HG02970 (cell line): ENCODE results near the gene SPIRE2.
"Not testable (repeated sequence)": the region's sequence is repeated elsewhere in the genome, so short reads cannot be mapped to it uniquely, and the experiment has no call there.

Experiments used
- ATAC-seq: cut with Tn5 transposase; IDR thresholded peaks from one replicate; pipeline ENCODE4 v1.9.1; 2021; ENCODE audit warnings: mild to moderate bottlenecking, moderate library complexity, moderate number of reproducible peaks; ENCODE audit not compliant: unreplicated experiment, low FRiP score

Gene SPIRE2

GRCh38 chr16:89828199-89828869 is at the start of gene SPIRE2:
SPIRE2 (plus strand) TSS chr16:89828475; CDS start chr16:89828551, 76 bp downstream.
- no peak for ATAC-seq

GRCh38 chr16:89779231-89779908 is 48.9 kb upstream of the SPIRE2 start:
- no peak for ATAC-seq

GRCh38 chr16:89779909-89780305 is 48.4 kb upstream of the SPIRE2 start:
- ATAC-seq: no peak

GRCh38 chr16:89782489-89782888 is 45.8 kb upstream of the SPIRE2 start:
- ATAC-seq: no peak

- ATAC-seq: not testable (repeated sequence)
These were observed 44.3 kb upstream of the SPIRE2 start for GRCh38 chr16:89783952-89784351.

GRCh38 chr16:89784406-89784805 is 43.9 kb upstream of the SPIRE2 start:
- no peak for ATAC-seq

GRCh38 chr16:89785523-89786155 is 42.6 kb upstream of the SPIRE2 start:
- no peak for ATAC-seq

GRCh38 chr16:89786474-89787364 is 41.6 kb upstream of the SPIRE2 start:
- no peak for ATAC-seq

GRCh38 chr16:89787365-89787805 is 40.9 kb upstream of the SPIRE2 start:
- no peak for ATAC-seq

GRCh38 chr16:89791278-89791995 is 36.8 kb upstream of the SPIRE2 start:
- no peak for ATAC-seq

- ATAC-seq: not testable (repeated sequence)
These were observed 35.2 kb upstream of the SPIRE2 start for GRCh38 chr16:89793092-89793491.

- ATAC-seq: no peak
These were observed 34.3 kb upstream of the SPIRE2 start for GRCh38 chr16:89793955-89794354.

GRCh38 chr16:89795676-89796075 is 32.6 kb upstream of the SPIRE2 start:
- ATAC-seq: no peak

GRCh38 chr16:89796104-89796503 is 32.2 kb upstream of the SPIRE2 start:
- no peak for ATAC-seq

- ATAC-seq: no peak
These were observed 30.1 kb upstream of the SPIRE2 start for GRCh38 chr16:89798126-89798525.

- no peak for ATAC-seq
These were observed 29.4 kb upstream of the SPIRE2 start for GRCh38 chr16:89798832-89799370.

GRCh38 chr16:89801800-89802199 is 26.5 kb upstream of the SPIRE2 start:
- ATAC-seq: no peak

- ATAC-seq: no peak
These were observed 23.0 kb upstream of the SPIRE2 start for GRCh38 chr16:89805136-89805905.
